Measurements from ENCODE around the gene DGKB. TPM values are rescaled to one million over a fixed set of nuclear protein-coding genes. Genes with fewer than 3 reads are reported as not detected.

Gene DGKB
- total RNA-seq, 6 experiments from 2014 or later, result 0.11 to 0.16 (median 0.13) TPM; not detected in 2

- Histone ChIP-seq H3K4me1 (no peaks in the 10 kb centered on the region), H3K9me3 (no peaks in the 10 kb centered on the region), H3K36me3 (no peaks in the 10 kb centered on the region), H3K4me3 (no peak overlapping the region), H3K27ac (no peak overlapping the region), H3K27me3 (no peaks in the 10 kb centered on the region)
- ATAC-seq (no peak), DNase-seq (no peak)
- TF ChIP-seq CTCF (IDR thresholded peaks at IDR 0.05), result no peak
- TF ChIP-seq POLR2A (IDR thresholded peaks at IDR 0.05), result no peak
- intact Hi-C loops (cut with DNase I), result no loop called here
Measured at GRCh38 chr7:14309432-14309831, 593.1 kb downstream of the DGKB start.

GRCh38 chr7:14305233-14305866, 597.2 kb downstream of the DGKB start:
- TF ChIP-seq POLR2A (IDR thresholded peaks at IDR 0.05) (no peak), CTCF (IDR thresholded peaks at IDR 0.05) (no peak)
- H3K4me3 ChIP-seq, result no peak overlapping the region
- H3K27me3 ChIP-seq, result no peaks in the 10 kb centered on the region
- peak in 1 of 3 donors; percentile 42 for DNase-seq
- H3K4me1 ChIP-seq, result no peaks in the 10 kb centered on the region
- 34% methylated on average over 4 of the region's 4 CpGs for WGBS (ENCODE audit: insufficient coverage, low coverage, low lambda C conversion rate, missing lambda C conversion rate)
- ATAC-seq, result no peak
- H3K27ac ChIP-seq, result no peak overlapping the region
- no peaks in the 10 kb centered on the region for H3K36me3 ChIP-seq
- H3K9me3 ChIP-seq, result no peaks in the 10 kb centered on the region
- intact Hi-C loops (cut with DNase I), result no loop called here

- intact Hi-C loops (cut with DNase I), result no loop called here
- WGBS (ENCODE audit: insufficient coverage, low coverage, low lambda C conversion rate, missing lambda C conversion rate), result 20% methylated on average over 1 of the region's 2 CpGs
Measured at GRCh38 chr7:14303536-14303935, 599.0 kb downstream of the DGKB start.

GRCh38 chr7:14294637-14295036, 607.9 kb downstream of the DGKB start:
- no peaks in the 10 kb centered on the region for H3K4me1 ChIP-seq
- no peak overlapping the region for H3K27ac ChIP-seq
- ATAC-seq (no peak), DNase-seq (no peak)
- intact Hi-C loops (cut with DNase I), result no loop called here
- no peaks in the 10 kb centered on the region for H3K27me3 ChIP-seq
- H3K4me3 ChIP-seq, result no peak overlapping the region
- 83% methylated on average over 1 of the region's 1 CpG for whole genome bisulfite sequencing (ENCODE audit: insufficient coverage, low coverage, low lambda C conversion rate, missing lambda C conversion rate)
- no peaks in the 10 kb centered on the region for H3K9me3 ChIP-seq
- no peaks in the 10 kb centered on the region for H3K36me3 ChIP-seq
- no peak for TF ChIP-seq POLR2A (IDR thresholded peaks at IDR 0.05)
- no peak for TF ChIP-seq CTCF (IDR thresholded peaks at IDR 0.05)

More at GRCh38 chr7:14303536-14303935, 599.0 kb downstream of the DGKB start:
- ATAC-seq (peak; percentile 70 to 100 (median 82)), DNase-seq (peak in 1 of 3 donors; percentile 26)
- no peak overlapping the region for H3K4me3 ChIP-seq
- no peaks in the 10 kb centered on the region for H3K27me3 ChIP-seq
- no peak for TF ChIP-seq POLR2A (IDR thresholded peaks at IDR 0.05)
- no peak for TF ChIP-seq CTCF (IDR thresholded peaks at IDR 0.05)
- no peak overlapping the region for H3K27ac ChIP-seq
- no peaks in the 10 kb centered on the region for H3K36me3 ChIP-seq
- H3K4me1 ChIP-seq, result no peaks in the 10 kb centered on the region
- H3K9me3 ChIP-seq, result no peaks in the 10 kb centered on the region

GRCh38 chr7:14293434-14293833, 609.1 kb downstream of the DGKB start:
- no peak overlapping the region for H3K4me3 ChIP-seq
- H3K9me3 ChIP-seq, result no peaks in the 10 kb centered on the region
- H3K36me3 ChIP-seq, result no peaks in the 10 kb centered on the region
- H3K27ac ChIP-seq, result no peak overlapping the region
- 71% methylated on average over 2 of the region's 2 CpGs for WGBS (ENCODE audit: insufficient coverage, low coverage, low lambda C conversion rate, missing lambda C conversion rate)
- no peak for DNase-seq
- H3K27me3 ChIP-seq, result no peaks in the 10 kb centered on the region
- no peaks in the 10 kb centered on the region for H3K4me1 ChIP-seq
- TF ChIP-seq POLR2A (IDR thresholded peaks at IDR 0.05) (no peak), CTCF (IDR thresholded peaks at IDR 0.05) (no peak)
- intact Hi-C loops (cut with DNase I), result no loop called here
- ATAC-seq, result no peak
